ENCODE results near the gene CHD5. TPM values are rescaled to one million over a fixed set of nuclear protein-coding genes. Genes with fewer than 3 reads are reported as not detected.

The CHD5 gene
- total and polyA plus RNA-seq, 2 experiments from 2014 or later, result 0.10 to 0.11 TPM

DNA sequence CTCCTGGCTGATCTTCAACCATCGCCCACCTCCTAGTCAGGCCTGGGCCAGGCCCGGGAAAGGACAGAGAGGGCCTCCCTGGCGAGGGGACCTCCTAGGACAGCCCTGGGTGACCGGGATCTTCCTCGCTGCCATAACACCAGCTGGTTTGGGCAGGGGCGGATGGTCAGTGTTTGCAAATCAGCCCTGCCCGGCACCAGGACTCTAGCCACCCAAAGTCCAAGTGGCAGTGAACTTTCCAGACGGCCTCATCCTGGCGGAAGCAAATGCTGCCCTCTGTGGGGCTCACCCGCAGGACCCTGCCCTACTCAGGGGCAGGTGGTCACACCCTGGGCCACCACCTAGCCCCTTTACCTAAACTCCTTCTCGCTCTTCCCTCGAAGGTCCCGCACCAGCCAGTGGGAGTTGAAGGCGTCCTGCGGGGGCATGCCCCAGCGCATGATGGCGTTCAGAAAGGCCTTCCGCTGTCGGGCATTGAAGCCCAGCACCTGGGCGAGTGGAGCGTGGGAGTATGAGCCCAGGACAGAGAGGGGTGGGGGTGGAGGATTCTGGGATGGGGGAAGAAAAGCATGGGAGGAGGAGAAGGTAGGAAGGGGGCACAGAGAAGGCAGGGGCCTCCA lies 55.3 kb downstream of the CHD5 start:
- TF ChIP-seq EZH2phosphoT487 (IDR thresholded peaks at IDR 0.05; ENCODE audit: insufficient read depth, low read depth), result no peak
- no peak for TF ChIP-seq EZH2 (IDR thresholded peaks at IDR 0.05; ENCODE audit: insufficient read depth, poor library complexity, severe bottlenecking)

GRCh38 chr1:6124341-6124740 lies 55.8 kb downstream of the CHD5 start:
- H3K79me2 ChIP-seq (ENCODE audit: insufficient read depth), result no peaks in the 10 kb centered on the region
- in situ Hi-C loops (cut with MboI), result no loop called here
- no peaks in the 10 kb centered on the region for H3K27me3 ChIP-seq (replicated peaks; ENCODE audit: insufficient read depth)
- DNase-seq, result no peak
- H3K36me3 ChIP-seq (ENCODE audit: low read depth), result no peaks in the 10 kb centered on the region
- no peak for TF ChIP-seq EZH2 (IDR thresholded peaks at IDR 0.05; ENCODE audit: insufficient read depth, poor library complexity, severe bottlenecking)
- no peak for TF ChIP-seq EZH2phosphoT487 (IDR thresholded peaks at IDR 0.05; ENCODE audit: insufficient read depth, low read depth)
- no peaks in the 10 kb centered on the region for H3K9me2 ChIP-seq (ENCODE audit: insufficient read depth)
- WGBS, 2 experiments (ENCODE audit: low coverage in 1 of 2, low lambda C conversion rate in 2 of 2, missing lambda C conversion rate in 2 of 2), result 85 to 90% methylated on average over 10 to 12 of the region's 12 CpGs
- H2AFZ ChIP-seq, result no peak overlapping the region
- no peaks in the 10 kb centered on the region for H3F3A ChIP-seq (ENCODE audit: insufficient read depth)
- H3K27ac ChIP-seq, result no peak overlapping the region
- H4K20me1 ChIP-seq (ENCODE audit: insufficient read depth), result no peaks in the 10 kb centered on the region
- no peaks in the 10 kb centered on the region for H3K9me3 ChIP-seq (ENCODE audit: low read depth)
- no peak overlapping the region for H3K4me3 ChIP-seq
- no peak overlapping the region for H3K9ac ChIP-seq
- no peak overlapping the region for H3K4me2 ChIP-seq (ENCODE audit: unreplicated experiment)
- no peaks in the 10 kb centered on the region for H3K4me1 ChIP-seq (ENCODE audit: insufficient read depth)

More for the DNA sequence above, 55.3 kb downstream of the CHD5 start:
- Histone ChIP-seq H3K9ac (no peak overlapping the region), H3K4me3 (no peak overlapping the region), H3K27ac (no peak overlapping the region), H3K27me3 (replicated peaks; ENCODE audit: insufficient read depth) (no peaks in the 10 kb centered on the region), H3K79me2 (ENCODE audit: insufficient read depth) (no peaks in the 10 kb centered on the region), H3F3A (ENCODE audit: insufficient read depth) (no peaks in the 10 kb centered on the region), H3K9me2 (ENCODE audit: insufficient read depth) (no peaks in the 10 kb centered on the region), H2AFZ (no peak overlapping the region), H3K4me2 (ENCODE audit: unreplicated experiment) (no peak overlapping the region), H4K20me1 (ENCODE audit: insufficient read depth) (no peaks in the 10 kb centered on the region), H3K4me1 (ENCODE audit: insufficient read depth) (no peaks in the 10 kb centered on the region), H3K36me3 (ENCODE audit: low read depth) (no peaks in the 10 kb centered on the region), H3K9me3 (ENCODE audit: low read depth) (no peaks in the 10 kb centered on the region)
- no peak for DNase-seq
- WGBS, 2 experiments (ENCODE audit: low coverage in 1 of 2, low lambda C conversion rate in 2 of 2, missing lambda C conversion rate in 2 of 2), result 82 to 89% methylated on average over 21 of the region's 21 CpGs
- in situ Hi-C loops (cut with MboI), result no loop called here

- no peak overlapping the region for H3K27ac ChIP-seq
- no peak overlapping the region for H3K4me3 ChIP-seq
- no peaks in the 10 kb centered on the region for H3K27me3 ChIP-seq (replicated peaks; ENCODE audit: insufficient read depth)
- H3K9ac ChIP-seq, result no peak overlapping the region
- H3K9me2 ChIP-seq (ENCODE audit: insufficient read depth), result no peaks in the 10 kb centered on the region
- no peaks in the 10 kb centered on the region for H3K79me2 ChIP-seq (ENCODE audit: insufficient read depth)
- no peak overlapping the region for H2AFZ ChIP-seq
- H3K4me1 ChIP-seq (ENCODE audit: insufficient read depth), result 0 out of 2 replicates have a peak, but pooled peaks cover 2% of the 10 kb centered on the region
- in situ Hi-C loops (cut with MboI), result no loop called here
- H3K9me3 ChIP-seq (ENCODE audit: low read depth), result no peaks in the 10 kb centered on the region
- TF ChIP-seq EZH2 (IDR thresholded peaks at IDR 0.05; ENCODE audit: insufficient read depth, poor library complexity, severe bottlenecking), result no peak
- TF ChIP-seq EZH2phosphoT487 (IDR thresholded peaks at IDR 0.05; ENCODE audit: insufficient read depth, low read depth), result no peak
- DNase-seq, result no peak
- WGBS, 2 experiments (ENCODE audit: low coverage in 1 of 2, low lambda C conversion rate in 2 of 2, missing lambda C conversion rate in 2 of 2), result 74 to 81% methylated on average over 9 to 10 of the region's 10 CpGs
- no peaks in the 10 kb centered on the region for H3F3A ChIP-seq (ENCODE audit: insufficient read depth)
- H3K36me3 ChIP-seq (ENCODE audit: low read depth), result no peaks in the 10 kb centered on the region
- no peaks in the 10 kb centered on the region for H4K20me1 ChIP-seq (ENCODE audit: insufficient read depth)
- H3K4me2 ChIP-seq (ENCODE audit: unreplicated experiment), result no peak overlapping the region
Measured at GRCh38 chr1:6123816-6124215, 56.3 kb downstream of the CHD5 start.

GRCh38 chr1:6123083-6123482 lies 57.0 kb downstream of the CHD5 start:
- Histone ChIP-seq H2AFZ (no peak overlapping the region), H3K36me3 (ENCODE audit: low read depth) (no peaks in the 10 kb centered on the region), H3K4me2 (ENCODE audit: unreplicated experiment) (no peak overlapping the region), H3K4me1 (ENCODE audit: insufficient read depth) (0 out of 2 replicates have a peak, but pooled peaks cover 9% of the 10 kb centered on the region), H3F3A (ENCODE audit: insufficient read depth) (no peaks in the 10 kb centered on the region), H3K27me3 (replicated peaks; ENCODE audit: insufficient read depth) (no peaks in the 10 kb centered on the region), H3K9me3 (ENCODE audit: low read depth) (no peaks in the 10 kb centered on the region), H3K4me3 (no peak overlapping the region), H3K9ac (no peak overlapping the region), H4K20me1 (ENCODE audit: insufficient read depth) (no peaks in the 10 kb centered on the region), H3K79me2 (ENCODE audit: insufficient read depth) (no peaks in the 10 kb centered on the region), H3K27ac (no peak overlapping the region), H3K9me2 (ENCODE audit: insufficient read depth) (no peaks in the 10 kb centered on the region)
- DNase-seq, result no peak
- no peak for TF ChIP-seq EZH2phosphoT487 (IDR thresholded peaks at IDR 0.05; ENCODE audit: insufficient read depth, low read depth)
- TF ChIP-seq EZH2 (IDR thresholded peaks at IDR 0.05; ENCODE audit: insufficient read depth, poor library complexity, severe bottlenecking), result no peak
- WGBS, 2 experiments (ENCODE audit: low coverage in 1 of 2, low lambda C conversion rate in 2 of 2, missing lambda C conversion rate in 2 of 2), result 69 to 70% methylated on average over 7 of the region's 7 CpGs
- in situ Hi-C loops (cut with MboI), result no loop called here

Measured in GM23248 (cell line).